HepG2 (cell line): ENCODE measurements around the gene RHBDL1. TPM values are rescaled to one million over a fixed set of nuclear protein-coding genes. Genes with fewer than 3 reads are reported as not detected.

Experiments used
- GATAD1 ChIP-seq: IDR thresholded peaks from 2 replicates; pipeline ENCODE4 v1.6.1; 2016; ENCODE audit warnings: missing genetic modification reagents, missing compliant biosample characterization
- NKX3-1 ChIP-seq: sonication (generic); formaldehyde crosslinking; IDR thresholded peaks from 2 replicates; pipeline ENCODE4 v1.5.0; 2020; ENCODE audit warnings: missing genetic modification reagents
- PAF1 ChIP-seq: IDR thresholded peaks from 2 replicates; pipeline ENCODE4 v1.6.1; 2016; ENCODE audit warnings: missing genetic modification reagents, missing compliant biosample characterization
- POLR2AphosphoS2 ChIP-seq: IDR thresholded peaks from 2 replicates; pipeline ENCODE4 v1.6.1; 2011; ENCODE audit warnings: low read depth, low read length, improper control_type of control experiment
- RBFOX2 ChIP-seq: fragments of 200-400 bp; formaldehyde crosslinking; IDR thresholded peaks from 2 replicates; pipeline ENCODE4 v1.6.1; 2017; ENCODE audit warnings: low read depth, mild to moderate bottlenecking, low read length
- SMARCE1 ChIP-seq: fragments of 450-650 bp; IDR thresholded peaks from 2 replicates; pipeline ENCODE4 v1.6.1; 2017; ENCODE audit warnings: borderline replicate concordance
- SOX5 ChIP-seq: IDR thresholded peaks from 2 replicates; pipeline ENCODE4 v1.6.1; 2016; ENCODE audit warnings: borderline replicate concordance
- ZNF274 ChIP-seq: sonication (generic); formaldehyde crosslinking; IDR thresholded peaks from 2 replicates; pipeline ENCODE4 v1.5.1; 2020; ENCODE audit warnings: mild to moderate bottlenecking, missing genetic modification reagents
- ZNF746 ChIP-seq: sonication (generic); formaldehyde crosslinking; IDR thresholded peaks from 2 replicates; pipeline ENCODE4 v1.8.0; 2022; ENCODE audit warnings: mild to moderate bottlenecking, missing genetic modification reagents
- polyA plus RNA-seq, 8 experiments: library from polyadenylated mRNA; depleted of rRNA in 3 of 8; stranded (reverse) in 7 of 8; unstranded in 1 of 8; fragments of >200 nt; fragmentation: Illumina TruSeq in 4 of 8; extraction: Trizol in 4 of 8; gene quantifications; 2 replicates each; pipeline versions ENCODE4 v1.2.1 to v1.2.3, GENCODE V29; 2011 to 2016; ENCODE audit warnings: low read depth in 4 of 8, missing spikeins in 1 of 8, mixed read lengths in 1 of 8; ENCODE audit not compliant: insufficient read depth in 1 of 8
- total RNA-seq, 5 experiments: library from RNA; depleted of rRNA; stranded (reverse); fragments of >200 nt; fragmentation: Illumina TruSeq; extraction: Trizol; gene quantifications; 2 replicates each; pipeline ENCODE4 v1.2.3, GENCODE V29; 2016; ENCODE audit warnings: low read depth in 1 of 5
- TF ChIP-seq, protein P1 (sequence below): sonication (generic); formaldehyde crosslinking; IDR thresholded peaks from 2 replicates; pipeline ENCODE4 v1.5.1; 2020; ENCODE audit warnings: missing genetic modification reagents, mild to moderate bottlenecking, borderline replicate concordance
- TF ChIP-seq, protein P2 (sequence below): sonication (generic); formaldehyde crosslinking; IDR thresholded peaks from 2 replicates; pipeline ENCODE4 v1.5.0; 2020; ENCODE audit warnings: missing genetic modification reagents
- TF ChIP-seq, protein P3 (sequence below): sonication (generic); formaldehyde crosslinking; IDR thresholded peaks from 2 replicates; pipeline ENCODE4 v1.4.0; 2020; ENCODE audit warnings: missing genetic modification reagents
- TF ChIP-seq, protein P4 (sequence below): sonication (generic); formaldehyde crosslinking; conservative IDR thresholded peaks from 2 replicates; pipeline ENCODE4 v1.8.0; 2022; ENCODE audit warnings: low read depth, missing genetic modification reagents
- TF ChIP-seq, protein P5 (sequence below): fragments of 450-650 bp; IDR thresholded peaks from 2 replicates; pipeline ENCODE4 v1.6.1; 2017; ENCODE audit warnings: mild to moderate bottlenecking
- TF ChIP-seq, protein P6 (sequence below): sonication (generic); formaldehyde crosslinking; IDR thresholded peaks from 2 replicates; pipeline ENCODE4 v1.5.1; 2020; ENCODE audit warnings: missing genetic modification reagents, mild to moderate bottlenecking, borderline replicate concordance

The RHBDL1 gene
- total and polyA plus RNA-seq, 2 of the 13 experiments (the other 11 are each of a cell fraction or from before 2014, with no cell fraction given): 1.8 to 3.8 TPM

DNA sequence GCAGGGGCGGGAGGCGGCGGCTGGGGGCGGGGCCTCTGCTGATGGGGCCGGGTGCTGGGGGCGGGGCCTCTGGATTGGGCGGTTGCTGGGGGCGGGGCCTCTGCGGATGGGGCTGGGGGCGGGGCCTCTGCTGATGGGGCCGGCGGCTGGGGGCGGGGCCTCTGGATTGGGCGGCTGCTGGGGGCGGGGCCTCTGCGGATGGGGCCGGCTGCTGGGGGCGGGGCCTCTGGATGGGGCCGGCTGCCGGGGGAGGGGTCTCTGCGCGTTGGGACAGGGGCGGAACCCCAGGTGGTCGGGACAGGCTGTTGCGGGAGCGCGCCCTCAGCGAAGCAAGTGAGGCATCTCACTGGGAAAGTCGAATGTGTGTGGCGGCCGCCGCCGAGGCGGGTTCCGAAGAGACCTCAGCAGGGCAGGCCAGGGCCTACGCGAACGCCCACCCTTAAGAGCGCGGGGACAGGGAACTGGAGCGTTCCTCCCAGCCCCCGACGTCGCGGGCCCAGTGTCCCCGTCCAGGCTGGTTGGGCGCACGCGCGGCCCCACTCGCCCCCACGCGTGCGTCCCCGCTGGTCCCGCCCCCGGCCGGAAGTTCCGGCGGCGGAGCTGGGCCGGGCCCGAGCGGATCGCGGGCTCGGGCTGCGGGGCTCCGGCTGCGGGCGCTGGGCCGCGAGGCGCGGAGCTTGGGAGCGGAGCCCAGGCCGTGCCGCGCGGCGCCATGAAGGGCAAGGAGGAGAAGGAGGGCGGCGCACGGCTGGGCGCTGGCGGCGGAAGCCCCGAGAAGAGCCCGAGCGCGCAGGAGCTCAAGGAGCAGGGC lies 4.5 kb downstream of the RHBDL1 start, which contains the start of gene STUB1 (continued):
- TF ChIP-seq, protein P1, sequence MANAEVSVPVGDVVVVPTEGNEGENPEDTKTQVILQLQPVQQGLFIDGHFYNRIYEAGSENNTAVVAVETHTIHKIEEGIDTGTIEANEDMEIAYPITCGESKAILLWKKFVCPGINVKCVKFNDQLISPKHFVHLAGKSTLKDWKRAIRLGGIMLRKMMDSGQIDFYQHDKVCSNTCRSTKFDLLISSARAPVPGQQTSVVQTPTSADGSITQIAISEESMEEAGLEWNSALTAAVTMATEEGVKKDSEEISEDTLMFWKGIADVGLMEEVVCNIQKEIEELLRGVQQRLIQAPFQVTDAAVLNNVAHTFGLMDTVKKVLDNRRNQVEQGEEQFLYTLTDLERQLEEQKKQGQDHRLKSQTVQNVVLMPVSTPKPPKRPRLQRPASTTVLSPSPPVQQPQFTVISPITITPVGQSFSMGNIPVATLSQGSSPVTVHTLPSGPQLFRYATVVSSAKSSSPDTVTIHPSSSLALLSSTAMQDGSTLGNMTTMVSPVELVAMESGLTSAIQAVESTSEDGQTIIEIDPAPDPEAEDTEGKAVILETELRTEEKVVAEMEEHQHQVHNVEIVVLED (CRISPR knock-in tag): 0 out of 2 replicates have a peak, but pooled peaks have one; percentile 43
- TF ChIP-seq SOX5 (CRISPR knock-in tag): 0 out of 2 replicates have a peak, but pooled peaks have one; percentile 10
- TF ChIP-seq, protein P2, sequence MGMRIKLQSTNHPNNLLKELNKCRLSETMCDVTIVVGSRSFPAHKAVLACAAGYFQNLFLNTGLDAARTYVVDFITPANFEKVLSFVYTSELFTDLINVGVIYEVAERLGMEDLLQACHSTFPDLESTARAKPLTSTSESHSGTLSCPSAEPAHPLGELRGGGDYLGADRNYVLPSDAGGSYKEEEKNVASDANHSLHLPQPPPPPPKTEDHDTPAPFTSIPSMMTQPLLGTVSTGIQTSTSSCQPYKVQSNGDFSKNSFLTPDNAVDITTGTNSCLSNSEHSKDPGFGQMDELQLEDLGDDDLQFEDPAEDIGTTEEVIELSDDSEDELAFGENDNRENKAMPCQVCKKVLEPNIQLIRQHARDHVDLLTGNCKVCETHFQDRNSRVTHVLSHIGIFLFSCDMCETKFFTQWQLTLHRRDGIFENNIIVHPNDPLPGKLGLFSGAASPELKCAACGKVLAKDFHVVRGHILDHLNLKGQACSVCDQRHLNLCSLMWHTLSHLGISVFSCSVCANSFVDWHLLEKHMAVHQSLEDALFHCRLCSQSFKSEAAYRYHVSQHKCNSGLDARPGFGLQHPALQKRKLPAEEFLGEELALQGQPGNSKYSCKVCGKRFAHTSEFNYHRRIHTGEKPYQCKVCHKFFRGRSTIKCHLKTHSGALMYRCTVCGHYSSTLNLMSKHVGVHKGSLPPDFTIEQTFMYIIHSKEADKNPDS (CRISPR knock-in tag): no peak
- TF ChIP-seq PAF1 (CRISPR knock-in tag): no peak
- TF ChIP-seq GATAD1 (CRISPR knock-in tag): peak; percentile 45
- no peak for TF ChIP-seq SMARCE1
- TF ChIP-seq, protein P3, sequence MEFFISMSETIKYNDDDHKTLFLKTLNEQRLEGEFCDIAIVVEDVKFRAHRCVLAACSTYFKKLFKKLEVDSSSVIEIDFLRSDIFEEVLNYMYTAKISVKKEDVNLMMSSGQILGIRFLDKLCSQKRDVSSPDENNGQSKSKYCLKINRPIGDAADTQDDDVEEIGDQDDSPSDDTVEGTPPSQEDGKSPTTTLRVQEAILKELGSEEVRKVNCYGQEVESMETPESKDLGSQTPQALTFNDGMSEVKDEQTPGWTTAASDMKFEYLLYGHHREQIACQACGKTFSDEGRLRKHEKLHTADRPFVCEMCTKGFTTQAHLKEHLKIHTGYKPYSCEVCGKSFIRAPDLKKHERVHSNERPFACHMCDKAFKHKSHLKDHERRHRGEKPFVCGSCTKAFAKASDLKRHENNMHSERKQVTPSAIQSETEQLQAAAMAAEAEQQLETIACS (CRISPR knock-in tag): peak; percentile 70; the same call in 1 of the 2 replicates
- TF ChIP-seq, protein P4, sequence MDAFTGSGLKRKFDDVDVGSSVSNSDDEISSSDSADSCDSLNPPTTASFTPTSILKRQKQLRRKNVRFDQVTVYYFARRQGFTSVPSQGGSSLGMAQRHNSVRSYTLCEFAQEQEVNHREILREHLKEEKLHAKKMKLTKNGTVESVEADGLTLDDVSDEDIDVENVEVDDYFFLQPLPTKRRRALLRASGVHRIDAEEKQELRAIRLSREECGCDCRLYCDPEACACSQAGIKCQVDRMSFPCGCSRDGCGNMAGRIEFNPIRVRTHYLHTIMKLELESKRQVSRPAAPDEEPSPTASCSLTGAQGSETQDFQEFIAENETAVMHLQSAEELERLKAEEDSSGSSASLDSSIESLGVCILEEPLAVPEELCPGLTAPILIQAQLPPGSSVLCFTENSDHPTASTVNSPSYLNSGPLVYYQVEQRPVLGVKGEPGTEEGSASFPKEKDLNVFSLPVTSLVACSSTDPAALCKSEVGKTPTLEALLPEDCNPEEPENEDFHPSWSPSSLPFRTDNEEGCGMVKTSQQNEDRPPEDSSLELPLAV (CRISPR knock-in tag): no peak
- 0 out of 2 replicates have a peak, but pooled peaks have one; percentile 40 for TF ChIP-seq NKX3-1
- no peak for TF ChIP-seq ZNF274
- TF ChIP-seq, protein P5, sequence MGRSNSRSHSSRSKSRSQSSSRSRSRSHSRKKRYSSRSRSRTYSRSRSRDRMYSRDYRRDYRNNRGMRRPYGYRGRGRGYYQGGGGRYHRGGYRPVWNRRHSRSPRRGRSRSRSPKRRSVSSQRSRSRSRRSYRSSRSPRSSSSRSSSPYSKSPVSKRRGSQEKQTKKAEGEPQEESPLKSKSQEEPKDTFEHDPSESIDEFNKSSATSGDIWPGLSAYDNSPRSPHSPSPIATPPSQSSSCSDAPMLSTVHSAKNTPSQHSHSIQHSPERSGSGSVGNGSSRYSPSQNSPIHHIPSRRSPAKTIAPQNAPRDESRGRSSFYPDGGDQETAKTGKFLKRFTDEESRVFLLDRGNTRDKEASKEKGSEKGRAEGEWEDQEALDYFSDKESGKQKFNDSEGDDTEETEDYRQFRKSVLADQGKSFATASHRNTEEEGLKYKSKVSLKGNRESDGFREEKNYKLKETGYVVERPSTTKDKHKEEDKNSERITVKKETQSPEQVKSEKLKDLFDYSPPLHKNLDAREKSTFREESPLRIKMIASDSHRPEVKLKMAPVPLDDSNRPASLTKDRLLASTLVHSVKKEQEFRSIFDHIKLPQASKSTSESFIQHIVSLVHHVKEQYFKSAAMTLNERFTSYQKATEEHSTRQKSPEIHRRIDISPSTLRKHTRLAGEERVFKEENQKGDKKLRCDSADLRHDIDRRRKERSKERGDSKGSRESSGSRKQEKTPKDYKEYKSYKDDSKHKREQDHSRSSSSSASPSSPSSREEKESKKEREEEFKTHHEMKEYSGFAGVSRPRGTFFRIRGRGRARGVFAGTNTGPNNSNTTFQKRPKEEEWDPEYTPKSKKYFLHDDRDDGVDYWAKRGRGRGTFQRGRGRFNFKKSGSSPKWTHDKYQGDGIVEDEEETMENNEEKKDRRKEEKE: no peak
- TF ChIP-seq POLR2AphosphoS2: no peak
- TF ChIP-seq, protein P6, sequence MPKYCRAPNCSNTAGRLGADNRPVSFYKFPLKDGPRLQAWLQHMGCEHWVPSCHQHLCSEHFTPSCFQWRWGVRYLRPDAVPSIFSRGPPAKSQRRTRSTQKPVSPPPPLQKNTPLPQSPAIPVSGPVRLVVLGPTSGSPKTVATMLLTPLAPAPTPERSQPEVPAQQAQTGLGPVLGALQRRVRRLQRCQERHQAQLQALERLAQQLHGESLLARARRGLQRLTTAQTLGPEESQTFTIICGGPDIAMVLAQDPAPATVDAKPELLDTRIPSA (CRISPR knock-in tag): 0 out of 2 replicates have a peak, but pooled peaks have one; percentile 43
- peak; percentile 38; the same call in 1 of the 2 replicates for TF ChIP-seq ZNF746 (CRISPR knock-in tag)
- peak; percentile 84 for TF ChIP-seq RBFOX2
